ENCODE data around the gene BEGAIN.

The BEGAIN gene, protein sequence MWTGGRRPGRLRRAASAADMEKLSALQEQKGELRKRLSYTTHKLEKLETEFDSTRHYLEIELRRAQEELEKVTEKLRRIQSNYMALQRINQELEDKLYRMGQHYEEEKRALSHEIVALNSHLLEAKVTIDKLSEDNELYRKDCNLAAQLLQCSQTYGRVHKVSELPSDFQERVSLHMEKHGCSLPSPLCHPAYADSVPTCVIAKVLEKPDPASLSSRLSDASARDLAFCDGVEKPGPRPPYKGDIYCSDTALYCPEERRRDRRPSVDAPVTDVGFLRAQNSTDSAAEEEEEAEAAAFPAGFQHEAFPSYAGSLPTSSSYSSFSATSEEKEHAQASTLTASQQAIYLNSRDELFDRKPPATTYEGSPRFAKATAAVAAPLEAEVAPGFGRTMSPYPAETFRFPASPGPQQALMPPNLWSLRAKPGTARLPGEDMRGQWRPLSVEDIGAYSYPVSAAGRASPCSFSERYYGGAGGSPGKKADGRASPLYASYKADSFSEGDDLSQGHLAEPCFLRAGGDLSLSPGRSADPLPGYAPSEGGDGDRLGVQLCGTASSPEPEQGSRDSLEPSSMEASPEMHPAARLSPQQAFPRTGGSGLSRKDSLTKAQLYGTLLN

DNA sequence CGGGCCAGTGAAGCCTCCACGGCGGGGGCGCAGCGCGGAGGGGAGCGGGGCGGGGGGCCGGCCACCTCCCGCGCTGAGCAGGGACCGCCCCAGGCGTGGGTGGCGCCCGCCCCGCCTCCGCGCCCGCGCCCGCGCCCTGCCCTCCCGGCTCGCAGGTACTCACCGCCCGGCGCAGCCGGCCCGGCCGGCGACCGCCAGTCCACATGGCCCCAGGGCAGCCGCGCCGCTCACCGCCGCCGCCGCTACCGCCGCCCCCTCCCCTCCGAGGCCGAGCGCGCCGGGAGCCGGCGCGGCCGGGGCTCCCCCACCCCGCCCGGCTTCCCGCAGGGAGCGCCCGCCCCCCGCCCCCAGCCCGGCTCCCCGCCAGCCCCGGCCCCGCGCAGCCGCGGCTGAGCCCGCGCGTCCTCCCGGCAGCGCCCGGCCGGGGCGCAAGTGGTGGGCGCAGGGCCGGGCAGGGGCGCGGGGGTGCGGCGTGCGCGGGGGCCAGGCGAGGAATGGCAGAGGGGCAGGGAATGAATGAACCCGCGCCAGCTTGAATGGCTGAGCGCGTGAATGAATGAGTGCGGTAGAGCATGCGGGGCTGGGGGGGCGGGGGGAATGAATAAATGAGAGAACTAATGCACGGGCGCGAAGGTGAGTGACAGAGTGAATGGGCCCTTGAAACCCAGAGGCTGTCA is at the start of gene BEGAIN:
Gene BEGAIN, minus strand, starts transcription at position 332 of the 677 bp plus-strand sequence. Its CDS starts 127 bp downstream, at position 205.
- FAIRE-seq, result no peak
- peak; percentile 52 for DNase-seq (ENCODE audit: insufficient read length, low spot score)

DNA sequence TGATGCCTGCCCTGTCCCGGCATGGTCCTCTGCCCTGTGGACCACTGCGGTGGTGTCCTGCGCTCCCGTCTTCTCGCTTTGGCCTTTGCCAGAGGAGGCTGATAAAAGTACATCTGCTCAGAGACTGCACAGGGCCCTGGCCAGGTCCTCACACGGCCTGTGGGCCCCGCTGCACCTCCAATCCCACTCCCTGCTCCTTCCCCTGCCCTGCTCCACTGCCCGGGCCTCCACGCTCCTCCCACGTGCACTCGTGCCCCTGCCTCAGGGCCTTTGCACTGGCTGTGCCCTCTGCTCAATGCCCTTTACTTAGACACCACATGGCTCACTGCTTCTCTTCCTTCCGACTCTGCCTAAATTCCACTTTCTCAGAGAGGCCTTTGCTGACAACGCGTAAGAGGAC is 49.3 kb upstream of the BEGAIN start:
- FAIRE-seq (no peak), DNase-seq (ENCODE audit: insufficient read length, low spot score) (no peak)

DNA sequence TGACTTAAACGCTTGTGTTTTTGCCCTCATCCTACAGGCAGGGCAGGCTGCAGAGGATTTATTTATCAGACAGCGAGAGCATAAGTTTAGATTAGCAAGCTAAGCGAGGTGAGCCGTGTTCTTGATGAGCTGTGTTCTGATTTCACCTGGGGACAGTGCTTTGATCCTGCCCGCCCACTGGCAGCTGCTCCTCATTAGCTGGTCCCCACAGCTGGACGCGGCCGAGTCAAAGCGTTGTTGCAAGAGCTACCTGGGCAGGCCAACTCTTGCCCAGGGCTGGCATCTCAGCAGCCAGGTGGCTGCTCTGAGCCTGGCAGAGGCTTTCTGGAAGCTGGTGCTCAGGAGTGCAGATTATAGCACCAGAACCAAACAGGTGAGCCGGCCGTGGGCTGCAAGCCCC is 46.8 kb upstream of the BEGAIN start:
- no peak for DNase-seq (ENCODE audit: insufficient read length, low spot score)

DNA sequence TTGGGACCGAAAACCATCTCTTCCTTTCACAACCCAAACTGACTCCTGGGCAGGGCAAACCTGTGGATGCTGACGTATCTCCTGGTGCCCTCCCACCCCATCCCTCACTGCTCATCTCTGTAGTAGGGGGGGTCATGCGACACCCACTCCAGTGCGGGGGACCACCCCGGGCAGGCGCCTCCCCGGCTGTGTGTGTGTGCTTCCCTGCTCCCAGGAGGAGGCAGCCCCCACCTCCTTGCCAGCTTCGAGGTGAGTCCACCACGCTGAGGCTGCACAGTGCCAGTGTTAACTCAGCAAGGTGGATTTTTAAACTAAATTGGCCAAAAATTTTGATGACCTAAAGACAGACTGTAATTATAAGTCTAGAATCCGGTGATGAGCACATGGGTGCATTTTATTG is 46.2 kb upstream of the BEGAIN start:
- FAIRE-seq (no peak), DNase-seq (ENCODE audit: insufficient read length, low spot score) (no peak)

More for the DNA sequence above, 46.8 kb upstream of the BEGAIN start:
- FAIRE-seq, result no peak

DNA sequence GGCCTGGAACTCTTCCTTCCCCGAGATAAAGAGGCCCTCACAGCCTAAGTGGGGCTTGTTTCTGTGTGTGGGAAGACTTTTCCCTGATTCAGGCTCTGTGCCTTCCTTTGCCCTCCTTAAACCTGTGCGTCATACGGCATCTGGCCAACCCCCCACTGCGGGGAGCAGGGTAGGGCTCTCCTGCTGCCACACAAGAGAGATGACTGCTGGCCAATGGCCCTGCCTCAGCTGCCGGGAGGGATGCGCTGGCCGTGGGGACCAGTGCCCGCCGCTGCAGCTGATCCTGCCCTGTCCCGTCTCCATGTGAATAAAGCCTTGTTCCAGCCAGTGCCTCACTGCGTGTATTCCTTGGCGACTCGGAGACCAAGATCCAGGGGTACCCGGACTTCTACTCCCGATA is 42.5 kb upstream of the BEGAIN start:
- no peak for DNase-seq (ENCODE audit: insufficient read length, low spot score)
- no peak for FAIRE-seq

DNA sequence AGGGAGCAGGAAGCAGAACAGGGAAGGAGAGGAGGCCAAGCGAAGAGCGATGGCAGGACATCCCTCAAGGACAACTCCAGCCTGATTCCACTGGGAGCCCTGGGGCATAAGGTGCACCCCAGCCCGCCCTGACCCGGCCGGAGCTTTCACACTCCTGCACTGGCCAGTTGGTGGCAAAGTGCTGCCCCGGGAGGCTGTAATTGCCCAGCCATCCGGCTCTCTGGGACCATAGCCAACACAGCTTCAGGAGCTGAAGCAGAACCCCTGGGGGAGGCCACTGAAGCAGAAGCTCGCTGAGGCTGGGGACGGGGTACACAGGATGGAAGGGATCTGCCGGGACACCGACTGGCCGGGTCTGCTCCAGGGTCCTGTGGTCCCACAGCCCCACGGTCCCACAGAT is 41.9 kb upstream of the BEGAIN start:
- DNase-seq (ENCODE audit: insufficient read length, low spot score), result no peak
- FAIRE-seq, result no peak

DNA sequence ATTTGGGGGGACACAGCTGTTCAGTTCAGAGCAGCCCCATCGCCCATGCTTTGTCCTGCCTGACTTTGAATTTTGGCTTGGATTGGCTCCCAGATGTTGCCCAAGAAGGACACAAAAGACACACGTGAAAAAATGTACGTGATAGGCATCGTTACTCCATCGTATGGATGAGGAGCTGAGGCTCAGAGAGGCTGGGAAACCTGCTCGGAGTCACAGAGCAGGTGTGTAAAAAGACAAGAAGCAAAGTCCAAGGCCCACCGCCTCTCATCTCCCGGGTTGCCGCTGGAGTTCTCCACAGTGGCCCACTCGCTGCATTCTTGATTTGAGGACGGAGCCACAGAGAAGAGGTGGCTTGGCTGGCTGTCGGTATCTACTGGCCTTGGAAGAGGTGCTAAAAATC is 41.0 kb upstream of the BEGAIN start:
- DNase-seq (ENCODE audit: insufficient read length, low spot score) (no peak), FAIRE-seq (no peak)

DNA sequence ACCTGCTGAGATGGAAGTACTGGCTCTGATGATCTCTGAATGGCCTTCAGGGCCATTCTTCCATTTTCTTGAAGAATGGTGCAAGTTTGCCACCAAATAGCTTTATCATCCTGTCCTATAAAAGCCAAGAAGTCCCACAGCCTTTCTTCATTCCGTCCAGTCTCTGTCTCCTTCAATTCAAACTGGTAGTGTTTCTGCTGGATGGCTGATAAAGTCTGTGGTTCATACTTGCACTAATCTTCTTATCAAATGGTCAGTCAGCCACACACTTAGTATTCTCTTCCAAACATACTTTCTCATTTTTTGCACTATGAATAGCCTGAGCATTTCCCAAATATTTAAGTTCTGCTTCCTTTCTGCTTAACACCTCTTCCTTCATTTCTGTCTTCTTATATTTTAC is 39.4 kb upstream of the BEGAIN start:
- no peak for DNase-seq (ENCODE audit: insufficient read length, low spot score)
- FAIRE-seq, result no peak

DNA sequence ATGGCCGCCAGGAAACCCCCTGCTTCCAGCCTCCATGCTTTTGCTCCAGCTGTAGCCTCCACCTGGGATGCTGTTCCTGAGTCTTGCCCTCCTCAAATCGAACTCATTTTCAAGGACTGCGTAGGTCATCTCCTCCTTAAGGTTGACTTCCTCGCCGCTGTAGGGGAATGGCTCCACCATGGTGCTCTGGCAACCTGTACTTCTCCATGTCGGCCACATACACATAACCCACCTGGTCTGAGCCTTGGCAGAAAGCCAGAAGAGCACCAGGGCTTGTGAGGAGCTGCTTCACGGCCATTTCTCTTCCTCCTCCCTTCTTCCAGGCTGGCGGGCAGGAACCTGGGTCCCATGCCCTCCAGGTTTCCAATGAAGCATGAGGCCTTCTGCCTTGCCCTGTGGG is 36.7 kb upstream of the BEGAIN start:
- no peak for DNase-seq (ENCODE audit: insufficient read length, low spot score)
- no peak for FAIRE-seq

DNA sequence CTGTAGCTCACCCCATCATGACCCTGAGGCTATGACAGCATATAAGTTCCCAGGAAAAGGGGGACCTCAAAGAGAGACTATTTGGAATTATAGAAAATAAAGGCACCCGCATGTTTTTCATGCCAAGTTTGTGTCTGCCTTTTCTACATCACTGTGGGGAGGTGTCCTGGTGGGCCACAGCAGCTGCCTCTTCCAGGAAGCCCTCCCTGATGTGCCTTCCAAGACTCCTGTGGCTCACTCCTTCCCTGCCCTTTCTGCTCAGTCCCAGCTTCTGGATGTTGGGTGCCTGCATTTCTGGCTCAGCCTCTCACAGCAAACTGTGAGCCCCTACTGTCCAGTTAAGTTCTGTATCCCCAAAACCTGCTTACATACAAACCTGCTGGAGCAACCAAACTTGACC is 36.3 kb upstream of the BEGAIN start:
- FAIRE-seq (no peak), DNase-seq (ENCODE audit: insufficient read length, low spot score) (no peak)

DNA sequence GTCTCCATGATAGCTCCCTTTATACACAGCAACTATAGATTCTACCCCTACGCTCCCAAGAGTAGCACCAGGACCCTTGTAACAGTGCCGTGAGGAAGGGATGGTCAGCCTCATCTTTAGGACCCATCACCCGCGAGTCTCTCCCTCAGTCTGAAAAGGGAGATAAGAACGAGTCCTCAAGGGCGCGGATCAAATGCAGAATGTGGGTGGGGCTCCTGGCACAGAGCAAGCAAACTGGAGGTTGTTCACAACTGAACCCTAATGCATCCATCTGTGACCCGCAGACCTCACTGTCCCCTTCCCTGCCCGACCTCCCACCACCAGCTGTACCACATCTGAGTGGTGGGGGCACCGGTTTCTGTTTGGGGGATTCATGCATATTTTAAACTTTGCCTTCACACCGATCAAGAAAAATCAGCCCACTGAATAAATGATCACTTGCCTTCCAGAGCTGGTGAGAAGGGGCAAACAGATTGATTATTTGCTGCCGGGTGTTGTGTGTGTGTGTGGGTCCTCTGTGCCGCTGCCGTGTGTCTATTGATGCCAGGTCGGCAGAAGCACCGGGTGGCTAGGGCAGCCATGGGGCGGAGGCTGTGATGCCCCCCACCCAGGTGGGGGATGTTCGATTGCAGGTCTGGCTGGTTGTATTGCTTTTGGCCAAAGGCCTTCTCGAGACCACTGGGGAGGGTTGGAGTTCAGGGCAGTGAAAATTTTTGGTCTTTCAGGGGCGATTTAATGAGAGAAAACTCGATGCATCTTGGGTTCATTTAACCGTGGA is 35.7 kb upstream of the BEGAIN start:
- DNase-seq (ENCODE audit: insufficient read length, low spot score), result no peak
- peak; percentile 44 for FAIRE-seq

DNA sequence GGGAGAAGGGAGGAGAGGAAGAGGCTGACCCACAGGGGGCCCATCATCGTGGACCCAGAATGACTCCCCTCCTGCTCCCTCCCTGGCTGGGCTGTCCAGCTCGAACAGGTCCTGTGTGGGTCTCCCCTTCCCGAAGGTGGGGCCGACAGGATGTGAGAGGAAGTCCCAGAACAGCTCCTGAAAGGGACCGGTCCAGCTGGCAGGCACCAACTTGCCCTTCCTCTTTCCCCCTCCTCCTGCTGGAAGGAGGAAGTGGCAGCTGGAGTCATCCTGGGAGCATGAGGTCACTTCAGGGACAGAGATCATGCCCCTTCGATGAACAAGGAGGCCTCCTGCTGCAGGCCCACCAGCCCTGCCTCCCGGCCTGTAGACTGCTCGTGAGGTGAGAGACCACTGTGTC is 35.0 kb upstream of the BEGAIN start:
- DNase-seq (ENCODE audit: insufficient read length, low spot score) (no peak), FAIRE-seq (no peak)

DNA sequence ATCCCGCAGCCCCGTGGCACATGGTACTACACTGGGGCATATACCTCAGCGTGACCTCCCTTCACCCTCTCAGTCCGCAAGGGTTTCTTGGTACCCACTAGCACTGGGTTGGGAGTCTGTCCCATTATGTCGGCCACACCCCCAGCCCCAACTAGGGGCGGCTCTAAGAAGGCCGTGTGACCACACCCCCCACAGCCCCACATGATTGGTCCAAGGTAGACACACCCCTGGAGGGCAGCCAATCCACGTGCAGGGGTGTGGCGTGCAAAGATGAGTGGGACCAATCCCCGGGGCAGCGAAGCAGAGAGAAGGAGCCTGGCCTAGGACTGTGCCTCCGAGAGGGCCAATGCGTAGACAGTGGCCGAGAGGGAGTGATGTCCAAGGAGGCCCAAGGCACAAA is 34.6 kb upstream of the BEGAIN start:
- DNase-seq (ENCODE audit: insufficient read length, low spot score) (no peak), FAIRE-seq (no peak)

DNA sequence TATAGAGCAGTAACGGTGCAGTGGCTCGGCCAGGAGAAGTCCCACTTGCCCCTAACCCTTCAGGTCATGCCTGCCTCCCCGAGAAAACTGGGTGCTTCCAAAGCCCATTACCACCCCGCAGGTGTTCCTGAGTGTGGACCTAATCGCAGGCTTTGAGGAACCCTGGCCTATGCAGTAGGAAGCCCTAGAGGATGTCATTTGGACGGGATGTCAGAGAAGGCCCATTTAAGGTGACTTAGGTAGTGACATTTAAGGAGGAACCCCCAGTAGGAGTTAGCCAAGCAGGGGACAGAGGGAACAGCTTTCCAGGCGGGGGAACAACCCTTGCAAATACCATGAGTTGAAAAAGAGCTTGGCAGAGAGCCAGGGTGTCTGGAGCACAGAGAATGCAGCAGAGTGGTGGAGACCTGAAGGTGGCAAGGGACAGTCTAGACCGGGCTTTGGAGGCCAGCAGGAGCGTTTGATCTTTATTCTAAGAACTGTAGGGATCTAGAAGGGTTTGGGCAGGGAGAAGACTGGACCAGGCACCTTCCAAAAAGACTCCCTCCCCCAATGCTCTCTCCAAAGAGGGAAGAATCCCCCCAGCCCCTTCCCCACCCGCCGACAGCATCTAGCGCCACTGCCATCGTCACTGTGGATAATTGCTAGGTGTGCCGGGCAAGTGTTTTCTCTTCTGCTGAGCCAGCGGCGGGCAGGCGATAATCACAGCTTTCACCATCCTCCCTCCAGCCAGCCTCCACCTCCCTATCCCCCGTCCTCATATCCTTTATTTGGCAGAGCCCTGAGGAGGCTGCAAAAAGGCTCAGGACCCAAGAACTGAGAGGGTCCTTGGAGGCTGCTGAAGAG is 33.3 kb upstream of the BEGAIN start:
- no peak for FAIRE-seq
- no peak for DNase-seq (ENCODE audit: insufficient read length, low spot score)

DNA sequence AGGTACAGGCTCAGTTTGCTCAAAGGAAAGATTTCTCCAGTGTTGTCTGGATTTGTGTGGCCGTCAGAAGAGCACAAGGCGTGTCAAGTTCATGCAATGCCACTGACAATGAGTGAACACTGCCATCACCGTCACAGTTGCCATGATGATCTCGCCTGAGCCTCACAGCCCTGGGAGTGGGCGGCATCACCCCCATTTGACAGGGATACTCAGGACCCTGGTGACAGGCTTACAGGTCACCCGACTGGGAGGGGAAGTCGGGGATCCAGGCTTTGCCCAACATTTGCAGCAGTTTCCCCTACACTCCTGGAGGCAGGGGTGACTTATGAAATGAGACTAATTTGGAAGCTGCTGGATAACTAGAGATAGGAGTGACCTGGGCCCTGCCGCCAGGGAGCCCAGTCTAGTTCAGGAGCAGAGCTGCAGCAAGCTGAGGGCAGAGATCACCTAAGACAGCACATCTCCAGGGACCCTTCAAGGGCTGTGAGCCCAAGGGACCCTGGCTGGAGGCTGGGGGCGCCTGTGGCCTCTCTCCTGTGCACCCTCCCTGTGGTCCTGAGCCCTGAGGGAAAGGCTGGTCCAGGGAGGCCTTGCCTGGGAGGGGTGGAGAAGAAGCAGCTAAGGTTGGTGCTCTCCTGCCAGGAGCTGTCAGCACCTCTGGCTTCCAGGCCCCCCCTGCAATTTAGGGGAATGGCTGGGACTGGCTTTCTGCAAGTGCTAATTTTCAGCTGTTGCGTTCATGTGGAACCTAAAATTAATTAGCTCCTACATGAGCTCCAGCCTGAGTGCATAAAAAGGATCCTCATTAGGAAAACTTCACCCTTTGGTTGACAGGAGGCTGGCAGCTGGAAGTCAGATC is 32.4 kb upstream of the BEGAIN start:
- FAIRE-seq (no peak), DNase-seq (ENCODE audit: insufficient read length, low spot score) (no peak)

DNA sequence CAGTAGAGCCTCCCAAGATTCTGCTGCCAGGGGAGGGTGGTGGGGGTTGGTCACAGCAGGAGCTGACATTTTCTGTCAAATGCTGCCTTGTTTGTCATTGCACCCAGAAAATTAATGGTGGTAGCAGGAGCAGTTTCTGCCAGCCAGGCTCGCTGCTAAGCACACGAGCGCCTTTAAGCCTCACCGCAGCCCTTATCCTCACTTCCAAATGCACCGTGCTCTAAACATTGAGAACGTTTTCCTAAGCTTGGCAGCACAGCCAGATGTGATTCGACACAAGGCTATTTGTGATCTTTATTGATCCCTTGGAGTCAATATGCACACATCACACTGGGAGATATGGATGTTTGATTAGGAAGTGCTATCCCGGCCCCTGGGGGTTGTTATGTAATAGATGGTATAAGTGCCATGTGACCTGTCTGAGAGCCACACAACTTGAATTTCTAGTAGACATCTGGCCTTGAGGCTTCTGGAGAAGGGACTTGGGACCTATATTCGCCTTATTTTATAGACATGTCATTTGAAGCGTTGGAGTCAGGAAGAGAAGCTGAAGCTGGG is 31.6 kb upstream of the BEGAIN start:
- FAIRE-seq (no peak), DNase-seq (ENCODE audit: insufficient read length, low spot score) (no peak)

DNA sequence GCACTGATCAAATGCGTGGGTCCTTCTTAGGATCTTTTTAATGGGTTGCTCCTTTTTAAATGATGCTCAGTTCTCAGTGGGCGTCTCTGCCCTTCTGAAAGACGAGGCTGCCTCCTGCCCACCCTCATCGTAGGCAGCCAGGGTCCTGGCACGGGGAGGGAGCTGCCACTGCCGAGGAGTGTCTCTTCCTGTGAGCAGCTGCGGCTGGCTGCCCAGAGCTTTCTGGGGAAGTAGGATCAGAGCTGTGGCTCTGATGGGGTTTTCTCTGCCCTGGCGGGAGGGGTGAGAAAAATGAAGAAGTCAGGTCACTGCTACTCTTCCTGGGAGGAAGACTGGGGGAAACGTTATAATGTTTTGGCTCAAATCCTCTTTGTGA is 31.1 kb upstream of the BEGAIN start:
- FAIRE-seq (no peak), DNase-seq (ENCODE audit: insufficient read length, low spot score) (no peak)

DNA sequence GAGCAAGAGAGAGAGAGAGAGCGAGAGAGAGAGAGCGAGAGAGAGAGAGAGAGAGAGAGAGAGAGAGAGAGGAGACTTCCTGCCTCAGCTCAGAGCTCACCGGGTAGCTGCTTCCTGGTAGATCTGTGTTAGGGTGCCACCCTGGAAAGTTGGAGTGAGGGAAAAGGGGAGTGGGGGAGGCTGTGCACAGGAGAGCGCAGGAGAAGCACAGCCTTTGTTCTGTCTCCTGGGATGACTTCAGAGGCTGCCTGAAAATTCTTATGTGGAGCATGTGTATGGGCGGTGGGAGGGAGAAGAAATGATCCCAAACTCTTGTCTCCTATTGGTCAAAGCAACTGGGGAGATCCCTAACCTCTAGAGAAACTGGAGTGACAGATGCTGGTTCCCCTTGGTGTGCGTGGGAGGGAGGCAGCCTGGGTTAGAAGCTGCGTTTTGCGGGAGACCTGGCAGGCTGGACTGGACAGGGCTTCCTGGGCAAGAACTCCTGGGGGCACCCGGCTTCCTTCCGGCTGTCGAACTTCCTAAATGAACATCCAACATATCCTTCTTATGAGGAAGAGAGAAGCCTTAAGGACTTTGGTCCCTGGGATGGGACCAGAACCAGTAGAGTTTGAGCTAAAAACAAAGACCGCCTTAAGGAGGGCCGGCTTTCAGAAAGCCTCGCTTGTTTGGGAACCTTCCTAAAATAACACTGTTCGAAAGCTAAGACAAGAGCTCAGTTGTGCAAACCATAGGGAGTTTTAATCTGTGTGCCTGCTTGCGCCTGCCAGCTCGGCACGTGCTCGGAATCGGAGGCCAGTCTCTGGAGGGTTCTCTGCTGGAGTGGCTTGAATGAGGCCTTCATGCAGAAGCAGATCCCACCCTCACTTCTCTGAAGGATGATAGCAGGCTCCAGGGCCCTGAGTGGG is 30.4 kb upstream of the BEGAIN start:
- no peak for FAIRE-seq
- no peak for DNase-seq (ENCODE audit: insufficient read length, low spot score)
